OCI-M2 (cell line): ENCODE results near the gene ING5.
"Not testable (repeated sequence)": the region's sequence is repeated elsewhere in the genome, so short reads cannot be mapped to it uniquely, and the experiment has no call there.

Experiments used
- DNase-seq: peaks from one replicate; lab custom pipeline; 2025; ENCODE audit not compliant: unreplicated experiment; lab: John Stamatoyannopoulos, UW

The ING5 gene

DNA sequence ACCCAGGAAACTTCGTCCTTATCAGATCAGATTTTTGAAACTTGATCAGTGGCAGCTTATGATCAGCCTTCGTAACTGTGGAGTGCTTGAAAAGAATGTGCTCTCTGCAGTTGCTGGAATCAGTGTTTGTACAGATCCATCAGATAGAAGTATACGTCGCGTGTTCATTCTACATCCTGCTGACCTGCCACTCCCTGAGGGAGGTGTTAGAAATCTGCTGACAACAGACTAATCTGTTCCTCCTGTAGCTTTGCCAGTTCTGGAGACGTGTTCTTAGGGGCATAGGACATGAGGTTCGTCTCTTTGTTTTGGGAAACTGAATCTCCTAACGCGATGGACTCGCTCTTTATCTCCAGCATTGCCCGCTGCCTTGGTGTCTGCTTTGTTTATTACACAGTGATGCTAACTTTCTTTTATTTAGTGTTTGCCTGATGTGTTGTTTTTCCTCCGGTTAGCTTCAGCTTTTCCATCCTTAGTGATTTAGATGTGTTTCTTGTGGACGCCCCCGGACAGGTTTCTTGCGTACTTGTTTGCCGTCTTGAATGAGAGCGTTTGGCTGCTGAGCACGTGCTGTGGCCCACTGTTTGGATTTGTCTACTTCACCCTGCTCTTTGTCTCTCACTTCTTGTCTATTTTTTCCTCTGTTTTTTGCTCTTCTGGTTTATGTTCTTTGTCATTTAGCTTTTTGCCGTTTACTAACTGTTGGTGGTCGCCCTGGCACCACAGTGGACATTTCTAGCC is 57.4 kb downstream of the ING5 start:
- DNase-seq = no peak

GRCh38 chr2:241759893-241760292 is 58.1 kb downstream of the ING5 start:
- DNase-seq = not testable (repeated sequence)

DNA sequence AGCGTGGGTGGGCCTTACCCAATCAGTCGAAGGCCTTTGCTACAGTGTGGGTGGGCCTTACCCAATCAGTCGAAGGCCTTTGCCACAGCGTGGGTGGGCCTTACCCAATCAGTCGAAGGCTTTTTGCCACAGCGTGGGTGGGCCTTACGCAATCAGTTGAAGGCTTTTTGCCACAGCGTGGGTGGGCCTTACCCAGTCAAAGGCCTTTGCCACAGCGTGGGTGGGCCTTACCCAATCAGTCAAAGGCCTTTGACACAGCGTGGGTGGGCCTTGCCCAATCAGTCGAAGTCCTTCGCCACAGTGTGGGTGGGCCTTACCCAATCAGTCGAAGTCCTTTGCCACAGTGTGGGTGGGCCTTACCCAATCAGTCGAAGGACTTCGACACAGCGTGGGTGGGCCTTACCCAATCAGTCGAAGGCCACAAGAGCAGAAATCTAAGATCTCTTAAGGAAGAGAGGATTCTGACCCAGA is 58.5 kb downstream of the ING5 start:
- DNase-seq = no peak

- no peak for DNase-seq
Measured at GRCh38 chr2:241762321-241762932, 60.6 kb downstream of the ING5 start.

GRCh38 chr2:241762933-241763369 is 61.1 kb downstream of the ING5 start:
- DNase-seq = no peak

DNA sequence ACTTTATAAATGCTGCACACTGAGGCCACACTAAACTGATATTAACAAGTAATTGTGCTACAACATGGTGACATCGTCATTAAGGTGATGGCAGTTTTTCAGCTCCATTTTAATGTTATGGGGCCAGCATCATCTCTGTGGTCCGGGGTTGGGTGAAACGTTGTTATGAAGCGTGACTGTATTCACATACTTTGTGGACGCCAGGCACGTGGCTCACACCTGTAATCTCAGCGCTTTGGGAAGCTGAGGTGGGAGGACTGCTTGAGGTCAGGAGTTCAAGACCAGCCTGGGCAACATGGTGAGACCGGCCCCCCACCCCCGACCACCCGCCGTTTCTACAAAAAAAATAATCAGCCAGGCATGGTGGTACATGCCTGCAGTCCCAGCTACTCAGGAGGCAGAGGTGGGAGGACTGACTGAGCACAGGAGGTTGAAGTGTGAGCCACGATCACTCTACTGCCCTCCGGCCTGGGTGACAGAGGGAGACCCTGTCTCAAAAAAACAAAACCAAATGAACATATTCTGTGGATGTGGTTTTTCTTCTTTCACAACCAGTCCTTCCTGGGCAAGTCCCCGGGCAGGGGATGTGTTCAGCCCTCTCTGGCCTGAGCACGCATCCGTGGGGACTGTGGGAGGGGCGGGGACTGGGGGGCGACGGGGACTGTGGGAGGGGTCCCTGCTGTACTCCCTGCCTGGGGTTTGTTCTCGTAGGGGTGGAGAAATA is 61.9 kb downstream of the ING5 start:
- no peak for DNase-seq

GRCh38 chr2:241764275-241765241 is 62.7 kb downstream of the ING5 start:
- DNase-seq = no peak

DNA sequence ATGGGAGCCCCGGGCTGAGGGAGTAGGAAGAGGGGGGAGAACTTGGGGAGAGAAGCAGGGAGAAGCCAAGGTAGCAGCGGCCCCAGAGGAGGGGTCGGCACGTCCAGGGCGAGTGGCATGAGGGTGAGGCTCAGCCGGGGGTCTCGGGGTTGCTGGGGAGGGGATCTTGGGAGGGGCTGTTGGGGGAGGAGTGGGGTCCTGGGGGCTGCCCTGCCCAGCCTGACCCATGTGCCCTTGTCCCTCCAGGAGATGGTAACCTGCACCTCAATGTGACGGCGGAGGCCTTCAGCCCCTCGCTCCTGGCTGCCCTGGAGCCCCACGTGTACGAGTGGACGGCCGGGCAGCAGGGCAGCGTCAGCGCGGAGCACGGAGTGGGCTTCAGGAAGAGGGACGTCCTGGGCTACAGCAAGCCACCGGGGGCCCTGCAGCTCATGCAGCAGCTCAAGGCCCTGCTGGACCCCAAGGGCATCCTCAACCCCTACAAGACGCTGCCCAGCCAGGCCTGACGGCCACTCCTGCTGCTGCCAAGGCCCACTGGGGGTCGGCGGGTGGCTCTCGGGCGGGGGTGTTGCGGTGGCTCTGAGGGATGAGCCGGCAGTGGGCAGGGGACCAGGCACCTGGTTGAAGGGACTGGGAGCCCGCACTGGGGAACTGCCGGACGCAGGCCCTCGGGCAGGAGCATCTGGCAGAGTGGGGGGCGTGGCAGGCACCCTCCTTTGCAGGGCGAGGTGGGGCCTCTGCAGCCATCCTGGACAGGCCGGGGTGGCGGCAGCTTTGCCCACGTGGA is 65.8 kb downstream of the ING5 start:
- no peak for DNase-seq

DNA sequence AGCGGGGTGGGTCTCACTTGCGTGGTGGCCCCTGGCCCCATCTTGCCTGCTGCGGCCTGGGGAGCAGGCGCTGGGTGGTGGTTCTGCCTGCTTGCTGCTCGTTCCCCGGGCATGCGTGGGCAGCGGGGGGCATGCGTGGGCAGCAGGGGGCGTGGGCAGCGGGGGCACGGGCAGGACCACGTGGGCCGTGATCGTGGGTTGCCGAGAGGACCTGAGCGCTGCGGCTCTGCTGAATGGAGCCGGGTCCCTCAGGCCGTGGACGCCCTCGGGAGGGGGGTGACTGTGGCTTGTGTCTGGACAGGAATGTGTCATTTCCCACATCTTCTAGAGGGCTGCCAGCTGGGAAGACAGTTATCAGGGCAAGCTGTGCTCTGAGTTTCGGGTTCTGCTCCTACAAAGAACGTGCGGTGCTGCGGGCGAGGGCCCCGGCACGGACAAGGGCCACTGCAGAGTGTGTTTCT is 66.4 kb downstream of the ING5 start:
- no peak for DNase-seq

DNA sequence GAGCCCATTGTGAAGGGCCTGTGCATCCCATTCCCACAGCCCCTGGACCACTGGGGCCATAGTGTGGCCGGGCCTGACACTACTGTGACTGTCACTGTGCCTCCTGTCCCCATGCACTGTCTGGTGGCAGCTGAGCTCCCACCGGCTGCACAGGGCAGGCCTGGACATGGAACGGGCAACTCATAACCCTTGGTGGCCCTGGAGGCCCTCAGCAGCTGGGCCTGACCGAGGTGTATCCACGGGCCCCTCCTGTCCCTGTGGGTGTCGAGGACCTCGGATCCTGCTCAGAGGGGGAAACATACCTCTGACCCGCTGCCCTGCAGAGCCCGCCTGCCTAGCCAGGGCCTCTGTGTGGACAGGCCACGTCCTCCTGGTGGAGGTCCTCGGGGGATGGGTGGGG is 67.0 kb downstream of the ING5 start:
- no peak for DNase-seq

DNA sequence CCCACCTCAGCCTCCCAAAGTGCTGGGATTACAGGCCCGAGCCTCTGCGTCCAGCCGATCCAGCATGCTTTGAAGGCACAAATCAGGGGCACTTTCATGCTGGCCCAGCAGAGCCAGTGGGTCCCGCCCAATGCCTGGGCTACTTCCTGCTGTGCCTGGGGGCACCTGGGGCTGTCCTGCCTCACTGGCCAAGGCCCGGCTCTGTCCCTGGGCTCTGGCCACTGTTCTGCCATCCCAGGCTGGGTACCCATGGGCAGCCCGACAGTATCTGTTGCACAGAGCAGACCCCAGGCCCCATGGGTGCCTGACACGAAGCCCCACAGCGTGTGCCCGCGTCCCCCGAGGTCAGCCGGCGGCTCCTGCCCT is 68.0 kb downstream of the ING5 start:
- no peak for DNase-seq

GRCh38 chr2:241770185-241770935 is 68.5 kb downstream of the ING5 start:
- no peak for DNase-seq

- no peak for DNase-seq
Measured at GRCh38 chr2:241770936-241771285, 69.1 kb downstream of the ING5 start.

- no peak for DNase-seq
Measured at GRCh38 chr2:241771286-241772062, 69.6 kb downstream of the ING5 start.

DNA sequence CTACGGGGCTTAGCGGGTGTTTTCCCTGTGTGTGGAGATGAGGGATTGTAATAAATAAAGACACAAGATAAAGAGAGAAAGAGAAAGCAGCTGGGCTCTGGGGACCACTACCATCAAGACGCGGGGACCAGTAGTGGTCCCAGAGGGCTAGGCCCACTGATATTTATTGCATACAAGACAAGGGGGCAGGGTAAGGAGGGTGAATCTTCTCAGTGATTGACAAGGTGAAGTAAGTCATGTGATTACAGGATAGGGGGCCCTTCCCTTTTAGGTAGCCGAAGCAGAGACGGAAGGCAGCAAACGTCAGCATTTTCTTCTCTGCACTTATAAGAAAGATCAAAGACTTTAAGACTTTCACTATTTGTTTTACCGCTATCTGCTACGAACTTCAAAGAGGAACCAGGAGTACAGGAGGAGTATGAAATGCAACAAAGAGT is 70.2 kb downstream of the ING5 start:
- no peak for DNase-seq

GRCh38 chr2:241773511-241774418 is 71.9 kb downstream of the ING5 start:
- DNase-seq = no peak

- DNase-seq = no peak
Measured at GRCh38 chr2:241774419-241775222, 72.8 kb downstream of the ING5 start.
